Activated gamma-delta T cell (primary cell): ENCODE results near the gene LRRC45.

Experiments used
- DNase-seq: peaks from one replicate; lab custom pipeline; 2025; lab: John Stamatoyannopoulos, UW

The LRRC45 gene

DNA sequence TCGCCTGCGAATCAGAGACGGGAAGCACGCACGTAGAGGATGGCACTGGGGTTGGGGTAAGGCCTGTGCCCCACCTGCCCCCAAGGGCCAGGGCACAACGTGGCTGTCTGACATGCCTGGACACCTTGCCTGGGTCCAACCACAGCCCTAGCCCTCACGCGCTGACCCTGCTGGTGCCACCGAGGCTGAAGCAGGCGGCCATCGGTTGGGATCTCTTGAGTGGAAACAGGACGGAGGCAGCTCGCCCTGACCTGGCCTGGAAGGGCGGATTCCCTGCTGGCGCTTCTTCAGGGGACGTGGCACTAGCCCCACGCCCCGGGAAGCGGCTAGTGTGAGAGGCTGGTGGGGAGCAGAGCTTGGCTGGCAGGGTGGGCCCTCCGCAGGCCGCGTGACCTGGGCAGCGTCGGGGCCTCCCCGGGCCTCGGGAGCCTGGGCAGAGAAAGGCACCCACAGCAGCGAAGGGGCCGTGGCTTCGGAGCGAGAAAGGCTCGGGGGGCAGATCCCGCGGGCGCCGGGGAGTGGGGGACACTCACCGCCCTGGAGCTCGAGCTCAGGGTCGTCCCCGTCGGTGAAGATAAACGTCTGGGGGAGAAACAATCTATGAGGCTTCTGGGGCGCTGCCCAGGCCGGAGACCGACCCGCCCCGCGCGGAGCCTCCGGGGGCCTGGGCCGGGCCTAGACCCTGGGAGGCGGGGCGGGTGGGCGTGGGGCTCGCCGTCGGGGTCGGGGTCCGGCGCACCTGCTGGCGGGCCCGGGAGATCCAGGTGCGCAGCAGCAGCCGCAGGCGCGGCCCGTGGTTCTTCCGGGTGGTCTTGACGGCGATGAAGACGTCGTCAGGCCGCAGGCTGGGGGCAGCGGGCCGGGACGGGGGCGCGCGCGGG, 27.9 kb downstream of the LRRC45 start:
- DNase-seq, result no peak

GRCh38 chr17:82051776-82052637, 28.9 kb downstream of the LRRC45 start, which contains the start of the genes GPS1 and RFNG:
Gene GPS1 (plus strand): TSS chr17:82051898. CDS start chr17:82051932, 34 bp downstream.
Gene RFNG (minus strand): TSS chr17:82051811. CDS start chr17:82051766, 45 bp downstream.
- DNase-seq, result peak; percentile 70

DNA sequence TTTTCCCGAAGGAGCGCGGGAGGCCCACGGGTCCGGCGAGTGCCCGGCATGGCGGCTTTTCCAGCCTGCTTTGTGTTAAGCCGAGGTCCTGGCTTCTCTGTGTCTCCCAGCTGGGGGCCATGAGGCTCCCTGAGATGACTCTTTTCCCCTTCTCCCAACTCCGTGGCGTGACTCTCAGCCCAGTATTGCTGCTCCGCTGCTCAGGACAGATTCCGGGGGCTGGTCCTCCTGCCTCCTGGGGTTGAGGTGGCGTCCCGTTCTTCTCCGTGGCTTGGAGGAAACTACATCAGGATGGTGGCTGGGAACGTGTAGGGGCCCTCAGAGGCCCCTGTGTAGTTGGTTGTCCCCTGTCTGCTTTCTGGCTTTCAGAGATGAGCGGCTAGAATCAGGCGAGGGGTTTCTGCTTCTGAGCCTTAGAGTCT, 29.5 kb downstream of the LRRC45 start:
- DNase-seq, result no peak

GRCh38 chr17:82053130-82053529, 30.0 kb downstream of the LRRC45 start:
- no peak for DNase-seq

- DNase-seq, result no peak
Measured at GRCh38 chr17:82053556-82054263, 30.6 kb downstream of the LRRC45 start.

DNA sequence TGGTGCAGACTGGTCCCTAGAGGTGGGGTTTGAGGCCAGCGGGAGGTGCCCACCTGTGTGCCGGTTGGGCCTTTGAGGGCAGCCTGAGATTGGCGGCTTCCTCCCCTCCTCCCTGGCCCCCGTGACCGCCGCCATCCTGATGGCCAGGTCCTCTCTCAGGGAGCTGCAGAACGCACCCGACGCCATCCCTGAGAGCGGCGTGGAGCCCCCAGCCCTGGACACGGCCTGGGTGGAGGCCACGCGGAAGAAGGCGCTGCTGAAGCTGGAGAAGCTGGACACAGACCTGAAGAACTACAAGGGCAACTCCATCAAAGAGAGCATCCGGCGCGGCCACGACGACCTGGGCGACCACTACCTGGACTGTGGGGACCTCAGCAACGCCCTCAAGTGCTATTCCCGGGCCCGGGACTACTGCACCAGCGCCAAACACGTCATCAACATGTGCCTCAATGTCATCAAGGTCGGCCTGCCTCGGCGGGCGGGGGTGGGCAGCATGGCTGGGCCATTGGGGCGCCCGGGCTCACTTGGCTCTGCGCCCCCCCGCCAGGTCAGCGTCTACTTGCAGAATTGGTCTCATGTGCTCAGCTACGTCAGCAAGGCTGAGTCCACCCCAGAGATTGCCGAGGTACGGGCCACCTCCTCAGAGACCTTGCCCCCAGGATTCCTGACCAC, 31.4 kb downstream of the LRRC45 start:
- DNase-seq, result no peak

GRCh38 chr17:82055023-82055964, 32.2 kb downstream of the LRRC45 start:
- no peak for DNase-seq

DNA sequence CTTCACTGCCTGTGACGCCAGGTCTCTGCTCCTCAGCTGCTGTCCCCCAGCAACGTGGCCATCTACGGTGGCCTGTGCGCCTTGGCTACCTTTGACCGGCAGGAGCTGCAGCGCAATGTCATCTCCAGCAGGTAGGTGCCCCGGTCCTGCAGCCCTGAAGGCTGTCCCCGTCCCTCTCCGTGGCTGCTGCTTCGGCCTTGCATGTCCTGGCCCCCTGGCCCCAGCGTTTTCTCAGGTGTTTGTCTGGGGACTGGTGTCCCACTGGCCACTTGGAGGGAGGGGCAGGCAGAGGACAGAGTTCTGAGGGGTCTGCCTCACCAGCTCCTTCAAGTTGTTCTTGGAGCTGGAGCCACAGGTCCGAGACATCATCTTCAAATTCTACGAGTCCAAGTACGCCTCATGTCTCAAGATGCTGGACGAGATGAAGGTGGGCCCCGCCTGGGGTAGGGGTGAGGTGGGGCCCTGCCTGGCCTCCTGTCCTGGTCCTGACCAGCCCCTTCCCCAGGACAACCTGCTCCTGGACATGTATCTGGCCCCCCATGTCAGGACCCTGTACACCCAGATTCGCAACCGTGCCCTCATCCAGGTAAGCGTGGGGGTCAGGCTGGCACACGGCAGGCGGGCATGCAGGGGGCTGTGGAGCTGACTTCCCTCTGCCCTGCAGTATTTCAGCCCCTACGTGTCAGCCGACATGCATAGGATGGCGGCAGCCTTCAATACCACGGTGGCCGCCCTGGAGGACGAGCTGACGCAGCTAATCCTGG, 33.0 kb downstream of the LRRC45 start:
- no peak for DNase-seq

GRCh38 chr17:82056729-82057621, 33.9 kb downstream of the LRRC45 start:
- no peak for DNase-seq

DNA sequence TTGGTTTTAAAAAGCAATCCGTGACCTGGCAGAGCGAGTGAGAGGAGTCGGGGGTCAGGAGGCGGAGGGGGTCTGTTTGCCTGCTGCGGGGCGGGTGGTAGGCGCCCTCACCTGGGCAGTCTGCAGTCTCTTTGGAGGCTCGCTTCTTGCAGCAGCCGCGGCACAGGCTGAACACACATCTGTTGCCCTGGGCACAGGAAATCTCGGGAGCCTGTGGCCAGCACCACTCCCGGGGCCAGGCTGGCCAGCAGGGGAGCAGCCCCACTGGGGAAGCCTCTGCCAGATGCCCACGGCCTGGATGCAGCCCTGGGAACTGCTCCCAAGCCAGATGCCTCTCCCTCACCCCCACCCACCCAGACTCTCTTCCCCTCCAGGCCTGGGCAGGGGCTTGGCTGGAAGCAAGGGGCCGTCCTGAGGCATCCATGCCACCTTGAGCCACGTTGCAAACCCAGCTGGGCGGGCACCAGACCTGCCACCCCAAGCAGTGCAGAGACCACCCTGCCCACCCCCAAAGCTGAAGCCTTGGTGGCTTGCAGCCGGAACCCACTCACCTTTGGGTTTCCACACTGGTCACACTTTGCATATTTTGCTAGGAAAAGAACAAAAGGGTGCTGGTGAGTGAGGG, 35.2 kb downstream of the LRRC45 start:
- no peak for DNase-seq

GRCh38 chr17:82058855-82059249, 35.7 kb downstream of the LRRC45 start:
- DNase-seq, result no peak

- DNase-seq, result no peak
Measured at GRCh38 chr17:82059272-82060000, 36.3 kb downstream of the LRRC45 start.

GRCh38 chr17:82060001-82060380, 36.9 kb downstream of the LRRC45 start:
- no peak for DNase-seq

DNA sequence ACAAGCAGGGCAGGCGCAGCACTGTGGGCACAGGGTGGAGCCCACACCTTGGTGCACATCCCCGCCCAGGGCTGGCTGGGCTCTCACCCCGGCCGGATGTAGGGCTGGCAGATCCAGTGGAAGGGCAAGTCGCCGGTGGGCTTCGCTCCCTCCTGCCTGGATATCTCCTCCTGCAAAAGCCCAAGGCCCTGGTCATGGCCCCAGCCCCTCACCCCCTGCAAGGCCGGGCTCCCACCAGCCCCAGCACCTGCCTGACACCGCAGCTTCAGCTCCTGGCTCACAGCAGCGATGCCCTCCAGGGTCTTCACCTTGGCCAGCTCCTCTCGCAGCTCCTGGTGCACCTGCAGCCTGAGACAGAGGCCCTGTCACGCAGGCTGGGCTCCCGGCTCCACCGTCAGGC, 37.5 kb downstream of the LRRC45 start:
- no peak for DNase-seq

GRCh38 chr17:82061047-82061925, 38.2 kb downstream of the LRRC45 start:
- no peak for DNase-seq
